Tibial artery (tissue), 4 donors: ENCODE data around the gene COL4A2.

ENCODE experiments used
- DNase-seq, 2 donors: peaks; one replicate each; pipeline ENCODE4 v3.0.0-alpha.2; 2019
- H3K27ac ChIP-seq, 2 donors: fragments of 200-600 bp; sonication (generic) in 1 of 2; 1 replicate in 1 of 2; 2 replicates in 1 of 2; pipeline ENCODE4 v1.5.1; 2018 to 2019; ENCODE audit warnings: mild to moderate bottlenecking in 1 of 2
- H3K27me3 ChIP-seq, 2 donors: fragments of 200-600 bp; sonication (generic) in 1 of 2; one replicate each; pipeline versions ENCODE4 v1.5.1 to v1.6.0; 2016 to 2019
- H3K36me3 ChIP-seq, 3 donors: fragments of 200-600 bp; sonication (generic) in 2 of 3; one replicate each; pipeline ENCODE4 v1.5.1; 2016 to 2019; ENCODE audit warnings: mild to moderate bottlenecking in 2 of 3
- H3K4me1 ChIP-seq, 4 donors: fragments of 200-600 bp; sonication (generic) in 2 of 4; 1 replicate in 3 of 4; 2 replicates in 1 of 4; pipeline ENCODE4 v1.5.1; 2016 to 2019
- H3K4me3 ChIP-seq, 2 donors: fragments of 200-600 bp; sonication (generic) in 1 of 2; 1 replicate in 1 of 2; 2 replicates in 1 of 2; pipeline ENCODE4 v1.5.1; 2018 to 2019; ENCODE audit warnings: mild to moderate bottlenecking in 2 of 2
- H3K9me3 ChIP-seq, 3 donors: fragments of 200-600 bp; sonication (generic) in 1 of 3; one replicate each; pipeline ENCODE4 v1.5.1; 2016 to 2019
- intact Hi-C: fragments of 100-400 bp; cut with DNase I; formaldehyde crosslinking; loops from one replicate; pipeline ENCODE4 v1.15.0; 2023; ENCODE audit warnings: low total_unique reads
- TF ChIP-seq, protein P1 (sequence below), 2 experiments: fragments of 200-600 bp in 1 of 2; fragments of 450-650 bp in 1 of 2; IDR thresholded peaks; one replicate each; pipeline ENCODE4 v1.5.1; 2017 to 2019; ENCODE audit warnings: antibody characterized with exemption in 2 of 2, mild to moderate bottlenecking in 1 of 2, moderate library complexity in 1 of 2

Gene COL4A2

DNA sequence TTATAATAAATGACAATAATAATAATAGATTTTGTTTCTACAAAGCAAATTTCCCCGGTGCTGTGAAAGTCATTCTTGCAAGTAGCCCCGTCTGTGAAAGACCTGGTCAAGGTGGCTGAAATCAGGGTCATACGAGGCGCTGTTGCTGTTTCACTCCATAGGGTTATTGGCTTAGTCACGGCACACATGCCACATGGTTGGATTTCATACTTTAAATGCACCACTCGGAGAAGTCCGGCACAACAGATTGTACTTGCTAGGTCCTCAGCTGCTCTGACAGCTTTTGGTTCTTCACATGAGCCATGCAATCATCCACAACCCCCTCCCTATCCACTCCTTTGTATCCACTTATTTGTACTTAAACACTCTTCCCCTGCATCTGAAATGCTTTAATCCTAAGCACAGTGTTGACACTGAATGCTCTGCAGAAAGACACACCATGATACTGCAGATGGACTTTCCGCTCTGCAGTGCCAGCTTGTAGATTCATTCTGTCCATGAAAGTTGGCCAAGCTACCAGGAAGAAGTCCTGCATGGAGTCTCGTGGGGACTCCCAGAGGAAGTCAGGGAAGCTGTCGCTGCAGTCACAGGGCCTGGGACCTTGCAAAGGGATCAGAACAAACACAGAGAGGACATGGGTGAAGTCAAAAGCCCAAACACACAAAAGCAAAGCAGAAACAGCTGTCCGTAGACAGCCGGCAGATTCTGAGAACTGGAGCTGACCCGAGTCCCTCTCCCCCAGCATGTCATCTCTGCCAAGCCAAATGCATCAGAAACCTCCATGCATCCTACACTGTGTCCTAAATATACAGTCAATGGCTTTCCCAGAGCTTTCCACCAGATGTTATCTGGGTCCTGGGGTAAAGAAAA, 124.6 kb downstream of the COL4A2 start:
- peaks cover 56 to 76% (median 67%) of the 10 kb centered on the region in 3 donors for H3K36me3 ChIP-seq
- peak overlapping the region; percentile 67 to 73 for H3K27ac ChIP-seq
- H3K4me3 ChIP-seq: no peak overlapping the region
- no peaks in the 10 kb centered on the region for H3K27me3 ChIP-seq
- TF ChIP-seq, protein P1, sequence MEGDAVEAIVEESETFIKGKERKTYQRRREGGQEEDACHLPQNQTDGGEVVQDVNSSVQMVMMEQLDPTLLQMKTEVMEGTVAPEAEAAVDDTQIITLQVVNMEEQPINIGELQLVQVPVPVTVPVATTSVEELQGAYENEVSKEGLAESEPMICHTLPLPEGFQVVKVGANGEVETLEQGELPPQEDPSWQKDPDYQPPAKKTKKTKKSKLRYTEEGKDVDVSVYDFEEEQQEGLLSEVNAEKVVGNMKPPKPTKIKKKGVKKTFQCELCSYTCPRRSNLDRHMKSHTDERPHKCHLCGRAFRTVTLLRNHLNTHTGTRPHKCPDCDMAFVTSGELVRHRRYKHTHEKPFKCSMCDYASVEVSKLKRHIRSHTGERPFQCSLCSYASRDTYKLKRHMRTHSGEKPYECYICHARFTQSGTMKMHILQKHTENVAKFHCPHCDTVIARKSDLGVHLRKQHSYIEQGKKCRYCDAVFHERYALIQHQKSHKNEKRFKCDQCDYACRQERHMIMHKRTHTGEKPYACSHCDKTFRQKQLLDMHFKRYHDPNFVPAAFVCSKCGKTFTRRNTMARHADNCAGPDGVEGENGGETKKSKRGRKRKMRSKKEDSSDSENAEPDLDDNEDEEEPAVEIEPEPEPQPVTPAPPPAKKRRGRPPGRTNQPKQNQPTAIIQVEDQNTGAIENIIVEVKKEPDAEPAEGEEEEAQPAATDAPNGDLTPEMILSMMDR (IDR thresholded peaks at IDR 0.05): no peak
- peak in 1 of 2 donors; percentile 65 for DNase-seq
- H3K4me1 ChIP-seq: peaks cover 0 to 45% (median 28%) of the 10 kb centered on the region in 4 donors
- no peaks in the 10 kb centered on the region for H3K9me3 ChIP-seq
- intact Hi-C loops: no loop called here

DNA sequence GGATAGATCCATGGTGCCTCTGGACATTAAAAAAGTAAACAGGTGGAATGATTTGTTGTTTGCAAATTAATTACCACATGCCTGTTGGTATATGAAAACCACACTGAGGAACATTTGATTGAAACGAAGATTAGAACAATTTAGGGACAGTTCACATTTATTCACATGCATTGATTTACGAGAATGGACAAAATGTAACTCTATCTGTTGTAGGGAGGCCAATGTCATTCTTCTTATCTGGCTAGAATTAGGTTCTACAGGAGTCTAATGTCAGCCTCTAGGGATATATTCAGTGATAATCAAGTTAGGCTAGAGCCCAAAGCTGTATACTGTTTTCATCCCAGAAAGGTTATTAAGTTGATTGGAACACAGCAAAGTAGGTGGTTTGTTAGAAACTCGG, 125.4 kb downstream of the COL4A2 start:
- TF ChIP-seq, protein P1 (IDR thresholded peaks at IDR 0.05): no peak
- H3K4me1 ChIP-seq: peaks cover 0 to 46% (median 27%) of the 10 kb centered on the region in 4 donors
- intact Hi-C loops: no loop called here
- DNase-seq: no peak
- peaks cover 65 to 82% (median 72%) of the 10 kb centered on the region in 3 donors for H3K36me3 ChIP-seq
- peak overlapping the region; percentile 67 to 73 for H3K27ac ChIP-seq
- H3K27me3 ChIP-seq: no peaks in the 10 kb centered on the region
- H3K4me3 ChIP-seq: no peak overlapping the region
- H3K9me3 ChIP-seq: no peaks in the 10 kb centered on the region

DNA sequence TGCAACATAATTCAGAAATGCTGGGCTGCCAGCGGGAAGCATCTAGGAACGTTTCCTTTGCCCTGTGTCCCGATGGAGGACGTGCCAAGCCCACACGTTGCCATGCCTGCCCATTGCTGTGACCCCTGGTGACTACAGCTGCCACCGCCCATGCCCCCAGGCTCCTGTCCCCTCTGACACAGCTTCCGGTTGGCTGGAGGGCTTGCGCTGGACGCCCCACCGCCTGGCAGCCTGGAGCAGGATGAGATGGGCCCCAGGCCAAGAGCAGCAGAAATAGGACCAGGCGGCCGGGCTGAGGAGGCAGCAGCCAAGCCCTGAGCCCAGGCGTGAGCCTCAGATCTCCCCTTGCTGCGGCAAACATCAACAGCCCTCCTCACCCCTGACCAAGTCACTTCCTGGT, 125.9 kb downstream of the COL4A2 start:
- no peaks in the 10 kb centered on the region for H3K9me3 ChIP-seq
- peak overlapping the region; percentile 67 to 73 for H3K27ac ChIP-seq
- intact Hi-C loops: no loop called here
- no peak overlapping the region for H3K4me3 ChIP-seq
- peaks cover 0 to 46% (median 25%) of the 10 kb centered on the region in 4 donors for H3K4me1 ChIP-seq
- DNase-seq: peak; percentile 72 to 95
- H3K36me3 ChIP-seq: peaks cover 66 to 85% (median 72%) of the 10 kb centered on the region in 3 donors
- H3K27me3 ChIP-seq: no peaks in the 10 kb centered on the region
- TF ChIP-seq, protein P1 (IDR thresholded peaks at IDR 0.05): no peak

DNA sequence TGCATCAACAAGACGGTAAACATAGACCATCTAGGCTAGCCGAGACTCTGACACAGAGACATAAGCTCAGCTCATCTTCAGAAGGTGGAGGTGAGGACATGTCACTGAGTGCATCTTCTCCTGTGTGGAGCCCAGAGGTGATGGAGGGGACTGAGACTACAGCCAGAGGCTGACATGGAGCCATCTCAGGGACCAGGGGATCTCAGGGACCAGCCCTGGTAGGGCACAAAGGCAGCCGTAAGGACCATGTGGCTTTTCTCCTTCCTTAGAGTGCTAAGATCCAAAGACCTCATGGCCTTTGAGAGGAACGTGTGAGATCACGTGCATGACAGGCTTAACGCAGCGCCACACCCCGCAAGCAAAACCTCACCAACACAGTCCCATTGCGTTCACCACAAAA, 127.5 kb downstream of the COL4A2 start:
- Histone ChIP-seq H3K27ac (peak overlapping the region in 1 of 2 donors; percentile 73), H3K4me3 (no peak overlapping the region), H3K9me3 (no peaks in the 10 kb centered on the region), H3K36me3 (peaks cover 70 to 85% (median 73%) of the 10 kb centered on the region in 3 donors), H3K4me1 (peaks cover 0 to 46% (median 25%) of the 10 kb centered on the region in 4 donors), H3K27me3 (no peaks in the 10 kb centered on the region)
- intact Hi-C loops: loop anchor here (5.0 kb wide), 1 partner anchor 212 kb away; no protein-coding TSS in a partner anchor
- TF ChIP-seq, protein P1 (IDR thresholded peaks at IDR 0.05): no peak
- no peak for DNase-seq

DNA sequence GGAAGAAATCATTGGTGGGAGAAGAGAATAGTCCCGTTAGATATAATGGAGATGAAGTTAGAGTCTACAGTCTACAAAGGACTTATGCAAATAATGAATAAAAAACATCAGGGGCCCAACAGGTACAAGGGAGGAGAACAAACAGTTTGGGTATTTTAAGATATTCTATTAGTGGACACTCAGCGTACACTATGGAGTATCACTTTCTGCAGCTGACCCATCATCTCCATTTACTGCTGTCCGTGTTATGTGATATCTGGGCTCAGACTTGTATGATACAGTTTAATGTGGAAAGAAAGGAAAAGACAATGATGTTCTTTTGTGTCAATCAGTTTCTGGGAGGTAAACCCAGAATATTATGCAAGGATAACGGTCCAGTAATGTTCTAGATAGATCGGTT, 128.2 kb downstream of the COL4A2 start:
- Histone ChIP-seq H3K9me3 (no peaks in the 10 kb centered on the region), H3K27me3 (no peaks in the 10 kb centered on the region), H3K4me1 (peaks cover 0 to 46% (median 25%) of the 10 kb centered on the region in 4 donors), H3K27ac (no peak overlapping the region), H3K4me3 (no peak overlapping the region), H3K36me3 (peaks cover 74 to 85% (median 75%) of the 10 kb centered on the region in 3 donors)
- DNase-seq: no peak
- TF ChIP-seq, protein P1 (IDR thresholded peaks at IDR 0.05): no peak
- intact Hi-C loops: loop anchor here (5.0 kb wide), 1 partner anchor 213 kb away; no protein-coding TSS in a partner anchor
